ENCODE data around the gene SNX1. TPM values are rescaled to one million over a fixed set of nuclear protein-coding genes. Genes with fewer than 3 reads are reported as not detected.
"Not testable (repeated sequence)": the region's sequence is repeated elsewhere in the genome, so short reads cannot be mapped to it uniquely, and the experiment has no call there.

SNX1 gene
- total RNA-seq, 2 donors from 2014 or later = 54.5 to 63.0 TPM

GRCh38 chr15:64117759-64118487 lies 22.1 kb downstream of the SNX1 start:
- Mint-ChIP-seq H3K27me3 (ENCODE audit: insufficient read depth) (no peaks in the 10 kb centered on the region), H3K4me3 (no peak overlapping the region), H3K4me1 (no peaks in the 10 kb centered on the region), H3K36me3 (ENCODE audit: low read depth) (peaks cover 51% of the 10 kb centered on the region), H3K9me3 (no peaks in the 10 kb centered on the region), H3K27ac (no peak overlapping the region)
- Histone ChIP-seq H3K27me3 (ENCODE audit: control insufficient read depth, insufficient read depth, low read length, poor library complexity, severe bottlenecking) (no peaks in the 10 kb centered on the region), H3K27ac (ENCODE audit: low read depth, low read length) (no peak overlapping the region), H3K9ac (ENCODE audit: extremely low read depth, low read length, poor library complexity, severe bottlenecking) (no peak overlapping the region), H3K9me3 (ENCODE audit: control insufficient read depth, low read length) (no peaks in the 10 kb centered on the region), H3K4me1 (ENCODE audit: control insufficient read depth, insufficient read depth, low read length) (no peaks in the 10 kb centered on the region), H3K36me3 (ENCODE audit: control insufficient read depth, insufficient read depth, low read length) (peaks cover 58% of the 10 kb centered on the region), H3K4me3 (ENCODE audit: low read length) (no peak overlapping the region)
- no peak for DNase-seq
- WGBS, 2 experiments (ENCODE audit: insufficient coverage in 1 of 2, insufficient read length in 1 of 2) = 92 to 100% methylated on average over 4 to 5 of the region's 5 CpGs
- TF ChIP-seq CTCF (conservative IDR thresholded peaks at IDR 0.05) = no peak

GRCh38 chr15:64120322-64120721 lies 24.5 kb downstream of the SNX1 start:
- H3K36me3 ChIP-seq (ENCODE audit: control insufficient read depth, insufficient read depth, low read length) = peaks cover 40% of the 10 kb centered on the region
- not testable (repeated sequence) for H3K4me1 ChIP-seq (ENCODE audit: control insufficient read depth, insufficient read depth, low read length); H3K27me3 Mint-ChIP-seq (ENCODE audit: insufficient read depth); H3K9me3 ChIP-seq (ENCODE audit: control insufficient read depth, low read length); H3K9me3 Mint-ChIP-seq; H3K27me3 ChIP-seq (ENCODE audit: control insufficient read depth, insufficient read depth, low read length, poor library complexity, severe bottlenecking); DNase-seq; H3K9ac ChIP-seq (ENCODE audit: extremely low read depth, low read length, poor library complexity, severe bottlenecking); H3K4me3 Mint-ChIP-seq; H3K4me3 ChIP-seq (ENCODE audit: low read length); H3K27ac Mint-ChIP-seq; H3K27ac ChIP-seq (ENCODE audit: low read depth, low read length); H3K4me1 Mint-ChIP-seq
- H3K36me3 Mint-ChIP-seq (ENCODE audit: low read depth) = peaks cover 54% of the 10 kb centered on the region
- 88 to 91% methylated on average over 2 of the region's 2 CpGs for WGBS, 2 experiments (ENCODE audit: insufficient coverage in 1 of 2, insufficient read length in 1 of 2)

GRCh38 chr15:64121614-64122013 lies 25.8 kb downstream of the SNX1 start:
- no peak overlapping the region for H3K4me3 Mint-ChIP-seq
- no peak overlapping the region for H3K27ac Mint-ChIP-seq

More at GRCh38 chr15:64121614-64122013, 25.8 kb downstream of the SNX1 start:
- Histone ChIP-seq H3K27ac (ENCODE audit: low read depth, low read length) (no peak overlapping the region), H3K36me3 (ENCODE audit: control insufficient read depth, insufficient read depth, low read length) (peaks cover 38% of the 10 kb centered on the region), H3K9ac (ENCODE audit: extremely low read depth, low read length, poor library complexity, severe bottlenecking) (no peak overlapping the region), H3K27me3 (ENCODE audit: control insufficient read depth, insufficient read depth, low read length, poor library complexity, severe bottlenecking) (no peaks in the 10 kb centered on the region), H3K4me3 (ENCODE audit: low read length) (no peak overlapping the region), H3K9me3 (ENCODE audit: control insufficient read depth, low read length) (no peaks in the 10 kb centered on the region), H3K4me1 (ENCODE audit: control insufficient read depth, insufficient read depth, low read length) (no peaks in the 10 kb centered on the region)
- peaks cover 59% of the 10 kb centered on the region for H3K36me3 Mint-ChIP-seq (ENCODE audit: low read depth)
- no peaks in the 10 kb centered on the region for H3K9me3 Mint-ChIP-seq
- TF ChIP-seq CTCF (conservative IDR thresholded peaks at IDR 0.05) = no peak
- DNase-seq = no peak
- WGBS, 2 experiments (ENCODE audit: insufficient coverage in 1 of 2, insufficient read length in 1 of 2) = 83 to 99% methylated on average over 2 to 4 of the region's 4 CpGs
- no peaks in the 10 kb centered on the region for H3K27me3 Mint-ChIP-seq (ENCODE audit: insufficient read depth)
- no peaks in the 10 kb centered on the region for H3K4me1 Mint-ChIP-seq
